AG10803 (cell line): Measurements from ENCODE around the gene SH3RF3.

ENCODE experiments used
- DNase-seq: peaks from one replicate; pipeline ENCODE4 v3.0.0; 2010; ENCODE audit warnings: low read depth
- H3K4me3 ChIP-seq: 2 replicates; pipeline ENCODE4 v1.5.1; 2011; ENCODE audit warnings: mild to moderate bottlenecking, low read length, control low read depth
- CTCF ChIP-seq: conservative IDR thresholded peaks from 2 replicates; pipeline ENCODE4 v1.5.1; 2011; ENCODE audit warnings: mild to moderate bottlenecking, low read length, control low read depth, inconsistent platforms

Gene SH3RF3

GRCh38 chr2:109131777-109132176, 2.8 kb downstream of the SH3RF3 start:
- no peak for TF ChIP-seq CTCF
- no peak overlapping the region for H3K4me3 ChIP-seq

GRCh38 chr2:109132626-109133025, 3.6 kb downstream of the SH3RF3 start:
- no peak overlapping the region for H3K4me3 ChIP-seq
- peak; percentile 31 for DNase-seq
- no peak for TF ChIP-seq CTCF

More at GRCh38 chr2:109131777-109132176, 2.8 kb downstream of the SH3RF3 start:
- no peak for DNase-seq

DNA sequence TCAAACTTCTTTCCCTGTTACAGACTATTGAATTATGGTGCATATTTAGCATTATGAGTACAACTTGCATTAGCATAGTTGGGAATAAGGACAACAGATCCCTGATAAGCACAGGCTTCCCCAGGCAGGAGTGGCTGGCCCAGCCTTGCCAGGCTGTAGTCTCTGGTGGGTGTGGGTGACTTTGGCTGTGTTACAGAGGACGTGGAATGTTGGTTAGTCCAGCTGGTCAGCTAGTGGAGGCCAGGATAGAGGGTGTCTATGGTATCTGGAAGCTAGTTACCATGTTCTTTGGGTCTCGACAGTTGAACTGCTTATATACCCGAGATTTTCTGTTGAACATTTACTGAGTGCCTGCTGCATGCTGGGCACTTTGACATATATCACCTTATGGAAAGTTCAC, 4.7 kb downstream of the SH3RF3 start:
- TF ChIP-seq CTCF: no peak
- no peak for DNase-seq
- no peak overlapping the region for H3K4me3 ChIP-seq

DNA sequence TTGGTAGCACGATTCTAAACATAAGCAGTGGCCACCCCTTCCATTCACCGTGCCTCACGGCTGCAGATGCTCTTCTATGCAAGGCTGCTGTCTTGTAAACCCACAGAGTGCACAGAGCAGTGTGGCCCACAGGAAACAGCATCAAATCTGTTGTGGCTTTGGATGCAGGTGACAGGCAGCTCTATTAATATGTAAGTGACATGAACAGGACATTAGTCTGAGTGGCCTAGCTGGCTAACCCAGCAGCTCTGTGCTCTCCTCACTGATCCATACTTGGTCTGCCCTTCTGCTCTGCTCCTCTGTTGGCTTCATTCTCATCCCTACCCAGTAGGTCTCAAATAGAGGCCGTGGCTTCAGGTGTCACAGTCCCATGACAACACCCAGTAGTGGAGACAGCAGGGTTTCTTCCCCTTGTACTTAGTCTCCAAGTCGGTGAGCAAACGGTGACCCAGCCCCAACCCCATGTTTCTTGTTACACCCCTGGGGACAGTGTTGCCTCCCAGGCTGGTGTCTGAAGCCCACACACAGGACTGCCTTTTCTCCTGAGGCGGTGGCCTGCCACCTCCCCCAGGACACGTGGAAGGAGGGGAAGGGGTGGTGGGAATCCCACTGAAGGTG, 5.8 kb downstream of the SH3RF3 start:
- TF ChIP-seq CTCF: no peak
- no peak overlapping the region for H3K4me3 ChIP-seq
- no peak for DNase-seq

GRCh38 chr2:109135359-109136197, 6.6 kb downstream of the SH3RF3 start:
- no peak for DNase-seq
- no peak for TF ChIP-seq CTCF

DNA sequence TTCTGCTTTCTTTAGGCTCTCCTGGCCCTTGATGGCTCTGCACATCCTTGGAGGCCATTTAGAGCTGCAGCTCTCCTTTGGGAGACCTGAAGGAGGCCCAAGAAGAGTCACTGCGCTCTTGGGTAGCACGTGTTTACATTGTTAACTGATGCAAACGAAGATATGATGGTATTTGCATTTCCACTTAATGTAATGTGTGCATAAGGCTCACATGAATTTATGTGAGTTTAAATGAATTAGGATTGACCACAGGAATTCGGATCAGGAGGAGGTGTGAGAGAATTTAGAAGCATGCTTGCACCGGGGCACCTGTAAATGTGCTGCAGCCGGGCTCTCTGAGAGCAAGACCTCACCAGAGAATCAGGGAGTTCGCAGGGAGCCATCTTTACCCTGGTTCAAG, 7.5 kb downstream of the SH3RF3 start:
- TF ChIP-seq CTCF: no peak
- DNase-seq: no peak
- H3K4me3 ChIP-seq: no peak overlapping the region

More at GRCh38 chr2:109135359-109136197, 6.6 kb downstream of the SH3RF3 start:
- H3K4me3 ChIP-seq: no peak overlapping the region

DNA sequence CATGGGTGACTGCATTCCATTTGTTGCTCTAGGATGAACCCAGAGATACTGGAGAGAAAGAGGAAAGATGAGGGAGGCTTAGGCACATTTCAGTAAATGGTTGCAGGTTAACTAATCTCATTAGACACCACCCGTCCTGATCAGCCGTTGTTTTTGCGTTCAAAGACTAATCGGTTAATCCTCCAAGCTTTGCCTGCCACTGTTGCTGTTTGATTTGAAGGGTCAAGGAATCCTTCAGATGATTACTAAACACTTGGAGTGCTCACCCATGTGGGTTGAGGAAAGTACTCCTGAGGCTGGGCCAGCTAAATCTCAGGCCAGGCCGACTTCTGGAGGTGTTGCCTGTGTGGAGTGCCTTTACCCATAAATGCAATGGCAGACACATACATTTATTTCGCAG, 8.6 kb downstream of the SH3RF3 start:
- TF ChIP-seq CTCF: no peak
- no peak for DNase-seq
- H3K4me3 ChIP-seq: no peak overlapping the region
